ENCODE measurements around the gene CCDC180.

DNA sequence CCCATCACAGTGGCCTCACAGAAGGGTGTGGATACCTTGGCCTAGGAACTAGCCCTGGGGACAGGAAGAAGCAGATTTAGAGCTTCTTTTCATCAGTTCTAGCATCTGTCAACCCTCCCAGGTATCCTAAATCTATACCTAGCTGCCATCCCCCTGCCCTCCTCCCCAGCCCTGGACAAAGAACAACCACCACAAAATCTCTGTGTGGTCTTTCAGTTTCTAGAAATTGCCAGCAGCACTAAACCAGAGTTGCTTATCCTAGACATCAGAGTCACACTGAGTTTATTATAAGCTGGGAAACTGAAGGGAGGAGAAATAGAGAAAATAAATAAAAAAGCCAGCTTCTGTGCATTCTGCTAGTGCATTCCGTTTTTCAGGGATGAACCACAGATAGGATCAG lies 14.6 kb downstream of the CCDC180 start:
- TF ChIP-seq RNF2 (IDR thresholded peaks at IDR 0.05; ENCODE audit: borderline replicate concordance, low read depth) (no peak), MAZ (IDR thresholded peaks at IDR 0.05; ENCODE audit: borderline replicate concordance, low read depth, low read length) (no peak), MYC (IDR thresholded peaks at IDR 0.05; ENCODE audit: borderline replicate concordance, low read length) (no peak), RCOR1 (IDR thresholded peaks at IDR 0.05; ENCODE audit: low read depth, low read length) (no peak), BHLHE40 (IDR thresholded peaks at IDR 0.05; ENCODE audit: low read depth, low read length) (no peak)
- TF ChIP-seq, protein P1, sequence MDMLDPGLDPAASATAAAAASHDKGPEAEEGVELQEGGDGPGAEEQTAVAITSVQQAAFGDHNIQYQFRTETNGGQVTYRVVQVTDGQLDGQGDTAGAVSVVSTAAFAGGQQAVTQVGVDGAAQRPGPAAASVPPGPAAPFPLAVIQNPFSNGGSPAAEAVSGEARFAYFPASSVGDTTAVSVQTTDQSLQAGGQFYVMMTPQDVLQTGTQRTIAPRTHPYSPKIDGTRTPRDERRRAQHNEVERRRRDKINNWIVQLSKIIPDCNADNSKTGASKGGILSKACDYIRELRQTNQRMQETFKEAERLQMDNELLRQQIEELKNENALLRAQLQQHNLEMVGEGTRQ (IDR thresholded peaks at IDR 0.05) = no peak
- TF ChIP-seq, protein P2, sequence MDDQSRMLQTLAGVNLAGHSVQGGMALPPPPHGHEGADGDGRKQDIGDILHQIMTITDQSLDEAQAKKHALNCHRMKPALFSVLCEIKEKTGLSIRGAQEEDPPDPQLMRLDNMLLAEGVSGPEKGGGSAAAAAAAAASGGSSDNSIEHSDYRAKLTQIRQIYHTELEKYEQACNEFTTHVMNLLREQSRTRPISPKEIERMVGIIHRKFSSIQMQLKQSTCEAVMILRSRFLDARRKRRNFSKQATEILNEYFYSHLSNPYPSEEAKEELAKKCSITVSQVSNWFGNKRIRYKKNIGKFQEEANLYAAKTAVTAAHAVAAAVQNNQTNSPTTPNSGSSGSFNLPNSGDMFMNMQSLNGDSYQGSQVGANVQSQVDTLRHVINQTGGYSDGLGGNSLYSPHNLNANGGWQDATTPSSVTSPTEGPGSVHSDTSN (IDR thresholded peaks at IDR 0.05) = no peak
- TF ChIP-seq, protein P3, sequence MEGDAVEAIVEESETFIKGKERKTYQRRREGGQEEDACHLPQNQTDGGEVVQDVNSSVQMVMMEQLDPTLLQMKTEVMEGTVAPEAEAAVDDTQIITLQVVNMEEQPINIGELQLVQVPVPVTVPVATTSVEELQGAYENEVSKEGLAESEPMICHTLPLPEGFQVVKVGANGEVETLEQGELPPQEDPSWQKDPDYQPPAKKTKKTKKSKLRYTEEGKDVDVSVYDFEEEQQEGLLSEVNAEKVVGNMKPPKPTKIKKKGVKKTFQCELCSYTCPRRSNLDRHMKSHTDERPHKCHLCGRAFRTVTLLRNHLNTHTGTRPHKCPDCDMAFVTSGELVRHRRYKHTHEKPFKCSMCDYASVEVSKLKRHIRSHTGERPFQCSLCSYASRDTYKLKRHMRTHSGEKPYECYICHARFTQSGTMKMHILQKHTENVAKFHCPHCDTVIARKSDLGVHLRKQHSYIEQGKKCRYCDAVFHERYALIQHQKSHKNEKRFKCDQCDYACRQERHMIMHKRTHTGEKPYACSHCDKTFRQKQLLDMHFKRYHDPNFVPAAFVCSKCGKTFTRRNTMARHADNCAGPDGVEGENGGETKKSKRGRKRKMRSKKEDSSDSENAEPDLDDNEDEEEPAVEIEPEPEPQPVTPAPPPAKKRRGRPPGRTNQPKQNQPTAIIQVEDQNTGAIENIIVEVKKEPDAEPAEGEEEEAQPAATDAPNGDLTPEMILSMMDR (IDR thresholded peaks at IDR 0.05) = no peak

Data from A549 (cell line).